Measurements from ENCODE around the gene PLCB3. TPM values are rescaled to one million over a fixed set of nuclear protein-coding genes. Genes with fewer than 3 reads are reported as not detected.

Gene PLCB3
- total and polyA plus RNA-seq, 2 of the 13 experiments (the other 11 are each of a cell fraction or from before 2014, with no cell fraction given) = 7.5 to 13.8 TPM

DNA sequence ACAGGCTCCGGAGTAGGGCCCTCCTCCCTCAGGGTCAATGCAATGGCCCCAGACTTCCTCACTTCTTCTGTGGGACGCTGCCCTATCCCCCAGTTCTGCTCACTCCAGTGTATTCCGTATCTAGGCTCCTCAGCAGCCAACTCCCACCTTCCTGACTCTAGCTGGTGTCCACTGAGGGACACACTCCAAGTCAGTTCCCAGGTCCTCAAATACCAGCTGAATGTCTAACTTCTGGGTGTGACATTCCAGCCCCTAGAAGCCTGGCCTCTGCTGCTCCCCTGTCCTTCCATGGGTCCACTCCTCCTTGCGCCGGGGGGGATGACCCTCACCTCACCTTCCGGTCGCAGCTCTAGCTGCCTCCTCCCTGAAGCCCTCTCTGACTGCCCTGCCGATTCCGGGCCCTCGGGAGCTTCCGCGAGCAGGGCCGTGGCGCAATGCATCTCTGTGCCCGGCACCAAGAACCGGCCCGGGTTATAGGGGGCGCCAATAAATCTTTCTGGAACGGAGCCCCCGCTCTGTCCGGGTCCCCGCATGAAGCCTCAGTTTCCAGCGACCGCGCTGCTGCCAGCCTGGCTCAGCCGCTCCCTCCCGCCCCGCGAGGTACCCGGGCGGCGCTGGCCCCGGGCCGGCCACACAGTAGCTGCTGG, 17.7 kb downstream of the PLCB3 start (continued):
- TF ChIP-seq, protein P1, sequence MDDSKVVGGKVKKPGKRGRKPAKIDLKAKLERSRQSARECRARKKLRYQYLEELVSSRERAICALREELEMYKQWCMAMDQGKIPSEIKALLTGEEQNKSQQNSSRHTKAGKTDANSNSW (CRISPR knock-in tag; IDR thresholded peaks at IDR 0.05; ENCODE audit: borderline replicate concordance) = no peak
- TF ChIP-seq ETV5 (CRISPR knock-in tag; IDR thresholded peaks at IDR 0.05; ENCODE audit: borderline replicate concordance) = peak; percentile 73
- TF ChIP-seq ZNF24 (IDR thresholded peaks at IDR 0.05) = no peak
- no peak for TF ChIP-seq ZNF775 (CRISPR knock-in tag; IDR thresholded peaks at IDR 0.05; ENCODE audit: borderline replicate concordance)
- TF ChIP-seq ZFP36L1 (CRISPR knock-in tag; IDR thresholded peaks at IDR 0.05) = no peak
- 0 out of 2 replicates have a peak, but pooled peaks have one; percentile 29 for TF ChIP-seq ZFP37 (CRISPR knock-in tag; IDR thresholded peaks at IDR 0.05; ENCODE audit: borderline replicate concordance)
- no peak for TF ChIP-seq PLRG1 (conservative IDR thresholded peaks at IDR 0.05)
- TF ChIP-seq, protein P2, sequence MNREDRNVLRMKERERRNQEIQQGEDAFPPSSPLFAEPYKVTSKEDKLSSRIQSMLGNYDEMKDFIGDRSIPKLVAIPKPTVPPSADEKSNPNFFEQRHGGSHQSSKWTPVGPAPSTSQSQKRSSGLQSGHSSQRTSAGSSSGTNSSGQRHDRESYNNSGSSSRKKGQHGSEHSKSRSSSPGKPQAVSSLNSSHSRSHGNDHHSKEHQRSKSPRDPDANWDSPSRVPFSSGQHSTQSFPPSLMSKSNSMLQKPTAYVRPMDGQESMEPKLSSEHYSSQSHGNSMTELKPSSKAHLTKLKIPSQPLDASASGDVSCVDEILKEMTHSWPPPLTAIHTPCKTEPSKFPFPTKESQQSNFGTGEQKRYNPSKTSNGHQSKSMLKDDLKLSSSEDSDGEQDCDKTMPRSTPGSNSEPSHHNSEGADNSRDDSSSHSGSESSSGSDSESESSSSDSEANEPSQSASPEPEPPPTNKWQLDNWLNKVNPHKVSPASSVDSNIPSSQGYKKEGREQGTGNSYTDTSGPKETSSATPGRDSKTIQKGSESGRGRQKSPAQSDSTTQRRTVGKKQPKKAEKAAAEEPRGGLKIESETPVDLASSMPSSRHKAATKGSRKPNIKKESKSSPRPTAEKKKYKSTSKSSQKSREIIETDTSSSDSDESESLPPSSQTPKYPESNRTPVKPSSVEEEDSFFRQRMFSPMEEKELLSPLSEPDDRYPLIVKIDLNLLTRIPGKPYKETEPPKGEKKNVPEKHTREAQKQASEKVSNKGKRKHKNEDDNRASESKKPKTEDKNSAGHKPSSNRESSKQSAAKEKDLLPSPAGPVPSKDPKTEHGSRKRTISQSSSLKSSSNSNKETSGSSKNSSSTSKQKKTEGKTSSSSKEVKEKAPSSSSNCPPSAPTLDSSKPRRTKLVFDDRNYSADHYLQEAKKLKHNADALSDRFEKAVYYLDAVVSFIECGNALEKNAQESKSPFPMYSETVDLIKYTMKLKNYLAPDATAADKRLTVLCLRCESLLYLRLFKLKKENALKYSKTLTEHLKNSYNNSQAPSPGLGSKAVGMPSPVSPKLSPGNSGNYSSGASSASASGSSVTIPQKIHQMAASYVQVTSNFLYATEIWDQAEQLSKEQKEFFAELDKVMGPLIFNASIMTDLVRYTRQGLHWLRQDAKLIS (CRISPR knock-in tag; IDR thresholded peaks at IDR 0.05) = peak; percentile 9; the same call in 1 of the 2 replicates
- no peak for TF ChIP-seq REXO4 (CRISPR knock-in tag; IDR thresholded peaks at IDR 0.05; ENCODE audit: borderline replicate concordance)
- TF ChIP-seq, protein P3, sequence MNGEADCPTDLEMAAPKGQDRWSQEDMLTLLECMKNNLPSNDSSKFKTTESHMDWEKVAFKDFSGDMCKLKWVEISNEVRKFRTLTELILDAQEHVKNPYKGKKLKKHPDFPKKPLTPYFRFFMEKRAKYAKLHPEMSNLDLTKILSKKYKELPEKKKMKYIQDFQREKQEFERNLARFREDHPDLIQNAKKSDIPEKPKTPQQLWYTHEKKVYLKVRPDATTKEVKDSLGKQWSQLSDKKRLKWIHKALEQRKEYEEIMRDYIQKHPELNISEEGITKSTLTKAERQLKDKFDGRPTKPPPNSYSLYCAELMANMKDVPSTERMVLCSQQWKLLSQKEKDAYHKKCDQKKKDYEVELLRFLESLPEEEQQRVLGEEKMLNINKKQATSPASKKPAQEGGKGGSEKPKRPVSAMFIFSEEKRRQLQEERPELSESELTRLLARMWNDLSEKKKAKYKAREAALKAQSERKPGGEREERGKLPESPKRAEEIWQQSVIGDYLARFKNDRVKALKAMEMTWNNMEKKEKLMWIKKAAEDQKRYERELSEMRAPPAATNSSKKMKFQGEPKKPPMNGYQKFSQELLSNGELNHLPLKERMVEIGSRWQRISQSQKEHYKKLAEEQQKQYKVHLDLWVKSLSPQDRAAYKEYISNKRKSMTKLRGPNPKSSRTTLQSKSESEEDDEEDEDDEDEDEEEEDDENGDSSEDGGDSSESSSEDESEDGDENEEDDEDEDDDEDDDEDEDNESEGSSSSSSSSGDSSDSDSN (CRISPR knock-in tag; IDR thresholded peaks at IDR 0.05) = no peak
- TF ChIP-seq MIER2 (CRISPR knock-in tag; IDR thresholded peaks at IDR 0.05) = no peak; the same call in 1 of the 2 replicates
- TF ChIP-seq, protein P4, sequence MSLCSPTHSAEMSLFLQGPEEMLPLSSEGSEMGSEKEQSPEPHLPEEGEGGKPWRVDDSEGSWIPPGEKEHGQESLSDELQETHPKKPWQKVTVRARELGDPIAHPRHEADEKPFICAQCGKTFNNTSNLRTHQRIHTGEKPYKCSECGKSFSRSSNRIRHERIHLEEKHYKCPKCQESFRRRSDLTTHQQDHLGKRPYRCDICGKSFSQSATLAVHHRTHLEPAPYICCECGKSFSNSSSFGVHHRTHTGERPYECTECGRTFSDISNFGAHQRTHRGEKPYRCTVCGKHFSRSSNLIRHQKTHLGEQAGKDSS (CRISPR knock-in tag; IDR thresholded peaks at IDR 0.05; ENCODE audit: borderline replicate concordance, low read depth) = no peak
- no peak for TF ChIP-seq ZNF329 (CRISPR knock-in tag; IDR thresholded peaks at IDR 0.05; ENCODE audit: low read depth)
- TF ChIP-seq ZNF333 (CRISPR knock-in tag; IDR thresholded peaks at IDR 0.05; ENCODE audit: borderline replicate concordance) = no peak
- TF ChIP-seq, protein P5, sequence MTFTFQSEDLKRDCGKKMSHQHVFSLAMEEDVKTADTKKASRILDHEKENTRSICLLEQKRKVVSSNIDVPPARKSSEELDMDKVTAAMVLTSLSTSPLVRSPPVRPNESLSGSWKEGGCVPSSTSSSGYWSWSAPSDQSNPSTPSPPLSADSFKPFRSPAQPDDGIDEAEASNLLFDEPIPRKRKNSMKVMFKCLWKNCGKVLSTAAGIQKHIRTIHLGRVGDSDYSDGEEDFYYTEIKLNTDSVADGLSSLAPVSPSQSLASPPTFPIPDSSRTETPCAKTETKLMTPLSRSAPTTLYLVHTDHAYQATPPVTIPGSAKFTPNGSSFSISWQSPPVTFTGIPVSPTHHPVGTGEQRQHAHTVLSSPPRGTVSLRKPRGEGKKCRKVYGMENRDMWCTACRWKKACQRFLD (CRISPR knock-in tag; IDR thresholded peaks at IDR 0.05; ENCODE audit: borderline replicate concordance) = no peak
- TF ChIP-seq NFATC3 (CRISPR knock-in tag; IDR thresholded peaks at IDR 0.05) = no peak
- no peak for TF ChIP-seq ZNF44 (CRISPR knock-in tag; IDR thresholded peaks at IDR 0.05)
- TF ChIP-seq YEATS2 (CRISPR knock-in tag; IDR thresholded peaks at IDR 0.05; ENCODE audit: borderline replicate concordance) = no peak
- peak; percentile 30; the same call in 1 of the 2 replicates for TF ChIP-seq HNF1B (CRISPR knock-in tag; IDR thresholded peaks at IDR 0.05)
